ENCODE results near the gene NXPH4.

DNA sequence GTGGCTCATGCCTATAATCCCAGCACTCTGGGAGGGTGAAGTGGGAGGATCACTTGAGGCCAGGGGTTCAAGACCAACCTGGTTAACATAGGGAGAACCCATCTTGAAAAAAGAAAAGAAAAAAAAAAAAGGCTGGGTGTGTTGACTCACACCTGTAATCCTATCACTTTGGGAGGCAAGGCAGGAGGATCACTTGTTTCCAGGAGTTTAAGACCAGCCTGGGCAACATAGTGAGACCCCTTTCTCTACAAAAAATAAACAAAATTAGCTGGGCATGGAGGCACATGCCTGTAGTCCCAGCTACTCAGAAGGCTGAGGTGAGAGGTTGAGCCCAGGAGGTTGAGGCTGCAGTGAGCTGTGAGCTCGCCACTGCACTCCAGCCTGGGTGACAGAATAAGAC lies 46.2 kb upstream of the NXPH4 start:
- TF ChIP-seq REST (IDR thresholded peaks at IDR 0.05; ENCODE audit: low read depth) (no peak), NFIC (IDR thresholded peaks at IDR 0.05) (no peak), EGR1 (IDR thresholded peaks at IDR 0.05) (no peak), TAF1 (IDR thresholded peaks at IDR 0.05; ENCODE audit: low read depth) (no peak), MAX (IDR thresholded peaks at IDR 0.05) (no peak), TCF12 (IDR thresholded peaks at IDR 0.05; ENCODE audit: low read depth) (no peak), CREB1 (IDR thresholded peaks at IDR 0.05; ENCODE audit: low read depth) (no peak), RAD21 (IDR thresholded peaks at IDR 0.05; ENCODE audit: low read depth) (no peak), EP300 (IDR thresholded peaks at IDR 0.05; ENCODE audit: borderline replicate concordance) (no peak), TEAD4 (IDR thresholded peaks at IDR 0.05) (no peak), ZBTB7A (IDR thresholded peaks at IDR 0.05; ENCODE audit: low read depth) (no peak), FOXM1 (IDR thresholded peaks at IDR 0.05; ENCODE audit: borderline replicate concordance, low read depth) (no peak), YY1 (IDR thresholded peaks at IDR 0.05; ENCODE audit: low read depth) (no peak)
- TF ChIP-seq, protein P1, sequence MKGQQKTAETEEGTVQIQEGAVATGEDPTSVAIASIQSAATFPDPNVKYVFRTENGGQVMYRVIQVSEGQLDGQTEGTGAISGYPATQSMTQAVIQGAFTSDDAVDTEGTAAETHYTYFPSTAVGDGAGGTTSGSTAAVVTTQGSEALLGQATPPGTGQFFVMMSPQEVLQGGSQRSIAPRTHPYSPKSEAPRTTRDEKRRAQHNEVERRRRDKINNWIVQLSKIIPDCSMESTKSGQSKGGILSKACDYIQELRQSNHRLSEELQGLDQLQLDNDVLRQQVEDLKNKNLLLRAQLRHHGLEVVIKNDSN (IDR thresholded peaks at IDR 0.05): no peak
